Cardiac septum (tissue), 1 donor: ENCODE data around the gene LHX2. TPM values are rescaled to one million over a fixed set of nuclear protein-coding genes. Genes with fewer than 3 reads are reported as not detected.

Experiments used
- DNase-seq: peaks from one replicate; pipeline ENCODE4 v3.0.0-alpha.2; 2020; ENCODE audit warnings: low spot score
- intact Hi-C: fragments of 100-400 bp; cut with DNase I; formaldehyde crosslinking; loops from one replicate; pipeline ENCODE4 v1.14.0; 2022
- total RNA-seq: library from RNA; stranded (reverse); fragmentation: NEBNext Ultra II Directional; extraction: Animal tissue kit (Norgen Biotek cat#: 25700); gene quantifications from one replicate; pipeline ENCODE4 v1.2.1, GENCODE V29; 2021
- donor health status: DM: no; HTN: no; CAD: no.

Gene LHX2
- total RNA-seq, 1 donor from 2014 or later = 0.19 TPM

- no peak for DNase-seq
- intact Hi-C loops = no loop called here
These were observed 775 bp upstream of the LHX2 start for GRCh38 chr9:124010665-124011321.

GRCh38 chr9:124012368-124013301 is 1.1 kb downstream of the LHX2 start:
- intact Hi-C loops = no loop called here
- DNase-seq = no peak

DNA sequence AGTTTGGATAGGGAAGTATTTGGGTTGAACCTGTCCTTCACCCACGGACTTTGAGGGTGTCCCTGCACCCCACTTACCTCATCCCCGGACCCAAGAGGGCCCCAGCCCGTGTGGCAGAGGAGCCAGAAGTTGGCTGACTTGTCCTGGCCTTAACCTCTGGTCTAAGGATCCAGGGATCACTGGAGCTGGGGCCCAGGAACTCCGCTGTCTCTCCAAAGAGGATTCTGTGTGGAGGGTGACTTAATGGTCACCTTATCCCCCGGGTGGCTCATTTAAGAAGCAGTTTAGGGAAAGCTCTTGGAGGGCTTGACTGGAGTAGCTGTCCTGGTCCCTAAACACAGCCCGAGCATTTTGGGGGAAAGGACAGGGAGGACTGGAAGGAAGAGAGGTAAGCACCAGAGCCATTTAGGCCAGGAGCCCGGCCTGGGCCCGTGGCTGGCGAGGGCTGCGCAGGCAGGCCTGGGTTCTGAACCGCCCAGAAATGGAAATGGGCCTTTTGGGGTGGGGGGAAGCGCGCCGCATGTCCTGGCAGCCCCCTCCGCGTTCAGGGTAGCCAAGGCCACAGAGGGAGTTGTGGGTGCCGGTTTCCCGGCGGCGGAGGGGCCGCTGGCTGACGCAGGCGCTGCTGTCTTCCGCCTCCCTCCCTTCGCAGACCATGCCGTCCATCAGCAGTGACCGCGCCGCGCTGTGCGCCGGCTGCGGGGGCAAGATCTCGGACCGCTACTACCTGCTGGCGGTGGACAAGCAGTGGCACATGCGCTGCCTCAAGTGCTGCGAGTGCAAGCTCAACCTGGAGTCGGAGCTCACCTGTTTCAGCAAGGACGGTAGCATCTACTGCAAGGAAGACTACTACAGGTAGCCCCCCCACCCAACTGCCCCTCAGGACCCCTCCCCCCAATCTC is 2.0 kb downstream of the LHX2 start:
- DNase-seq = no peak
- intact Hi-C loops = no loop called here

GRCh38 chr9:124014211-124014955 is 2.8 kb downstream of the LHX2 start:
- no peak for DNase-seq
- intact Hi-C loops = no loop called here

DNA sequence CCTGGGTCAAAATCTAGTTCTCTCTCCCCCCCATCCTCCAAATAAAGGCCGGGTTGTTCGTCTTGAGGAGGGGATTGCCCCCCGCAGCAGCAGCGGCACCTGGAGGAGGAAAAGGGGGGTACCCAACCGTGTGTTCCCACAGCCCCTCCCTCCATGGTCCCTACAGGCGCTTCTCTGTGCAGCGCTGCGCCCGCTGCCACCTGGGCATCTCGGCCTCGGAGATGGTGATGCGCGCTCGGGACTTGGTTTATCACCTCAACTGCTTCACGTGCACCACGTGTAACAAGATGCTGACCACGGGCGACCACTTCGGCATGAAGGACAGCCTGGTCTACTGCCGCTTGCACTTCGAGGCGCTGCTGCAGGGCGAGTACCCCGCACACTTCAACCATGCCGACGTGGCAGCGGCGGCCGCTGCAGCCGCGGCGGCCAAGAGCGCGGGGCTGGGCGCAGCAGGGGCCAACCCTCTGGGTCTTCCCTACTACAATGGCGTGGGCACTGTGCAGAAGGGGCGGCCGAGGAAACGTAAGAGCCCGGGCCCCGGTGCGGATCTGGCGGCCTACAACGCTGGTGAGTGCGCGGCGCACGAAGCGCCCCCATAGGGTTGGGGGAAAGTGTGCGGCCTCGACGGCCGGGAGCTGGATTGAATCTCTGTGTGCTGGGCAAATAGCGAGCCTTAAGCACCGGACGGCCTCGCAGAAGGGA is 3.5 kb downstream of the LHX2 start:
- no peak for DNase-seq
- intact Hi-C loops = no loop called here

GRCh38 chr9:124015661-124016131 is 4.1 kb downstream of the LHX2 start:
- DNase-seq = no peak
- intact Hi-C loops = no loop called here

GRCh38 chr9:124016175-124017050 is 4.8 kb downstream of the LHX2 start:
- no peak for DNase-seq
- intact Hi-C loops = no loop called here

GRCh38 chr9:124017051-124017928 is 5.7 kb downstream of the LHX2 start:
- intact Hi-C loops = no loop called here
- DNase-seq = no peak

- intact Hi-C loops = no loop called here
- no peak for DNase-seq
These were observed 6.6 kb downstream of the LHX2 start for GRCh38 chr9:124017929-124018729.

DNA sequence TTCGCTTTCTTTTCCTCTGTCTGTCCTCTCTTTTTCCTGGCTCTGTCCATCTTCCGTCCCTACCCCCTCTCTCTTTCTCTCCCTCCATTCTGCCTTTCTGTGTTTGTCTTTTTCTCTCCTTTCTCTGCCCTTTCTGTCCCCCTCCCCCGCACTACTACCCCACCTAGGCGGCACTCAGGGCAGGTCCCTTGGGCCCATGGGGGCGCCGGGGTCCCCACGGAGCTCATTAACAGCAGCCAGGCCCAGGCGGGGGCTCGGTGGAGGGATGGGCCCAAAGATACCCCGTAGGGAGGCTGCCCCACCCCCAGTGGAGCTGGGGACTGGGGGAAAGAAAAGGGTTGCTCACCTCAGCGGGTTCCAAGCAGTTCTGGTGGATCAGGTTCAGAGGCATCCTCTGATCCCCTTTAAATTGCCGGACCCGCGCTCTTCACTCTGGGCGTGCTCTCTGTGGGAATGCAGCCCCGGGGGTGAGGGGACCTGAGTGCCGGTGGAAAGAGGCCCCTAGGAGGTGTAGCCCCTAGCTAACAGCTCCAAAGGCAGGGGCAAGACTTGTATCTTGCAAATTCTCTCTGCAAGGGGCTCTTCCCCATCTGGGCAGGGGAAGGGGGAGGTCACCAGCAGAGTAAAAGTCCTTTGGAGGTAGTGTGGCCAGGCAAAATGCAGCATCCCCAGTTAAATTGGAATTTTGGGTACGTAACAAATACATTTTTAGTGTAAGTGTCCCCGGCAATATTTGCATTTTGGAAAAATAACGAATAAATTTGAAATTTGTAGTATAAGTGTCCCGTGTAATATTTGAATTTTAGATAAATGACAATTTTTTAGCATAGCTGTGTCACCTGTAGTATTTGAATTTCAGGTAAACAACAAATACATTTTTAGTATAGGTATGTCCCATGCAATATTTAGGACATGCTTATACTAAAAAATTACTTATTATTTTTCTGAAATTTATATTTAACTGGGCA is 7.4 kb downstream of the LHX2 start:
- intact Hi-C loops = no loop called here
- DNase-seq = no peak

- intact Hi-C loops = no loop called here
- no peak for DNase-seq
These were observed 8.4 kb downstream of the LHX2 start for GRCh38 chr9:124019771-124020519.

DNA sequence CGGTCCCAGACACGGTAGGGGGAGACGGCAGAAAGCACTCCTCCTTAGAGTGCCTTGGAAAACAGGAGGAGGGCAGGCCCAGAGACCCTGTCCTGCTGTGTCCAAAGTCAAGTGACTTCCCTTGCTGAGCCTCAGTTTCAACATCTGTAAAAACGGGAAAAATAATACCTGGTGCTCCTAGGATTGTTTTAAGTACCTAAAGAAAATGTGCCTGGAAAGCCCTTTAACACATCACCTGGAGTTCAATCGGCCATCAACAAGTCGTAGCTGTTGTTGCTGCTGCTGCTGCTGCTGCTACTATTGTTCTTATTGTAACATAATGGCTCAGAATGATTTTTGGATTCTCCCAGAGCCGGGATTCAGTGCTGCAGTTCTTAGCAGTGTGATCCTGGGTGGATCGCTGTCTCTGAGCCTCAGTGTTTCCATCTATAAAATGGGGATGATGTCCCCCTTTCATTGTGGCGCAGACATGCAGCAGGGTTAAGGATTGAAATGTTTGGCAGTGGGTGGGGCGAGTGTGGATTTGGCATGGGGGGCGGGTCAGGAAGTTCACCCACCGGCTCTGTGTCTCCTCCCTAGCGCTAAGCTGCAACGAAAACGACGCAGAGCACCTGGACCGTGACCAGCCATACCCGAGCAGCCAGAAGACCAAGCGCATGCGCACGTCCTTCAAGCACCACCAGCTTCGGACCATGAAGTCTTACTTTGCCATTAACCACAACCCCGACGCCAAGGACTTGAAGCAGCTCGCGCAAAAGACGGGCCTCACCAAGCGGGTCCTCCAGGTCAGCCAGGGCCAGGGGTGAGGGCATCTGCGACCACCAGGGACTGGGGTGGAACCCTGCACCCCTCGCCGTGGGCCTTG is 9.2 kb downstream of the LHX2 start:
- intact Hi-C loops = no loop called here
- DNase-seq = no peak

DNA sequence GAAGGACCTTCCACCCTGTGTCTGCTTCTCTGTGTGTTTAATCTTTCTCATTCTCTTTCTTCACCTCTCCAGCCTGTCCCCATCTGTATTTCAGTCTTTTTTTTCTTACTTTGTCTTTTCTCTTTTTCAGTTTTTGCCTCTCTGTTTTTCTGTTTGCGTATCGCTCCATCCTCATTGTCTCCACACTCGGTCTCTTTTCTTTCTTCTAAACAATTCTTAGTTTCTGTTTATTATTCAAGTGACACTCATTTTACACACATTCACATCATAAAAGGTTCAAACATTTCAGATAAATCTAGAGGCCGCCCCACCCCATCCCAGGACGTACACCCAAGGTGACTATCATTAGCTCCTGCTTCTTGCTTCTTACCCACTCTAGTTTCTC is 9.8 kb downstream of the LHX2 start:
- intact Hi-C loops = no loop called here

More for the DNA sequence above, 9.8 kb downstream of the LHX2 start:
- no peak for DNase-seq
